DMS 273 (cell line): Measurements from ENCODE around the gene MAGI2.

ENCODE experiments used
- DNase-seq: peaks from one replicate; lab custom pipeline; 2025; ENCODE audit not compliant: unreplicated experiment; lab: John Stamatoyannopoulos, UW

MAGI2 gene

DNA sequence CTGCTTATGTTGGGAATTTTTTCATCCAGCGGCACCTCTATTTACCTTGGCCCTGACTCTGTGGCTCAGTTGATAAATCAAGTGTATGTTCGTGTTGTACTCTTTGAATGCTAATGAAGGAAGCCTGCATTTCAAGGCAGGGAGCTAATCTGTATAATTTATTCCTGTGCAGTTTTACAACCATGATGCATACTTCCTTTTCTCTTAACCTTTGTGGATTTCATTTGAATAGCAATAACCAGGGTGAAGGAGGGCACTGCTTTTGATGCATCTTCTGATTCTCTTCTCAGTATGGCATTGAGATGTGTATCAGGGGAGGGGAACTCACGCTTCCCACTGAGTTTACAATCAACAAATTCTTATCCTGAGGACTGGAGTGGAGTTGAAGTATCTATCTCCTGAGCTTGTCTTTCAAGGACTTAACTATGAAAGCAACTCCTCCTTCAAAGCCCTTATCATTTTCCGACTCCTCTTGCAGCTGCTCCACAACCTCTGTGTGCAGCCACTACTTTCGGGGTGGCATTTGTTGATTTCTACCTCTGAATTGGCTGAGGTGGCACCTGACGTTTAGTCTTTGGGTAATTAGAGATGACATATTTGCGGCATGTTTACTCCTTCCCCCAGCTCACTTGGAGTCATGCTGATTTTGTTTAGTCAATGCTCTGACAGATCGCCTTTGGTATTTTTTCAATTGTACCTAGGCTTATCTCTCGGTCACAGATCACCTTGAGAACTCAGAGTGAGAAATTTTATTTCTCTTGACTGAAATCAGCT is 1379.7 kb downstream of the MAGI2 start:
- peak; percentile 22 for DNase-seq

DNA sequence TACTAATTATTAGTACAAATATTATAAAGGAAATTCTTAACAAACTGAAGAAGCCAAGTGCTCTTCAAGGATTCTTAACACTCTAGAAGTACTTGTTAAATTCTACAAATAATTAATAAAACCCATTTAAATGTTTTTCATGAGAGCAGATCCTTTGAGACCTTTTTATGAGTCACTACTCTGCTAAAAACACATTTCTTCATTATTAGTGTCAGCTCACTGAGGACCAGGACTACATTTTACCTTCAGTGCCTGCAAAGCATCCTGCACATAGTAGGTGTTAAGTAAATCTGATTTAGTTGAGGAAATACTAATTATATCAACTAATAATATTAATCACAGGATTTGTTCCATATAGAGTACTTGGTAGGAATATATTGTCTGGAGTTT is 1381.3 kb downstream of the MAGI2 start:
- no peak for DNase-seq

DNA sequence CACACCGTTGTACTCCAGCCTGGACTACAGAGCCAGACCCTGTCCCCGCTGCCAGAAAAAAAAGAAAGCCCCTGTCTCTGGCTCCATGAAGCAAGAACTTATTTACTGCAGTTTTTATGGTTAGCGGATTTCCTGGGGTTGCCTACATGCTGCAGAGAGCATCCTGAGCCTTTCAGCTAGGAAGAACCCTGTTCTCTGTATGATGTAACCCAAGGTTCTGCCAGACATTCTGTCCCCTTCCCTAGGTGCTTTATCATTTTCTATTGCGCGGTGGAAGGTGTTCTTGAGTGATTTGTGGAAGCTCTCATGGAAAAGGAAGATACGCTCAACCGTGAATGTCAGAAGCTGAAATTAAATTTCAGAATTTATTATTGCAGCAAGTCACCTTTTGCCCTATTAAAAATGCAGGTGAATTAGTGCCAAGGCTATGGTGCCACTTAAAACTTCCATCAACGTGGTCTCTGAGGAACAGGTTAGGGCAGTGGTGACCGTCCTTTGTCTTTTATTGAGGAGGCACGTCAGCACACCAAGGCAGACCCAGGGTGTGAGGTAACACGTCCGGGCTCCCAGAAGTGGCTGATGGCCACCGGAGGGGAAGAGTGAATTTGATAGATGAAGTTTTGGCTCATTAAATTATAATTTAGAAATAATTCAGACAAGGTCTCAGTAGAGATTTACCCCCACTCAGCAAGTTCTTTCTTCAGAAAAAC is 1381.8 kb downstream of the MAGI2 start:
- no peak for DNase-seq

DNA sequence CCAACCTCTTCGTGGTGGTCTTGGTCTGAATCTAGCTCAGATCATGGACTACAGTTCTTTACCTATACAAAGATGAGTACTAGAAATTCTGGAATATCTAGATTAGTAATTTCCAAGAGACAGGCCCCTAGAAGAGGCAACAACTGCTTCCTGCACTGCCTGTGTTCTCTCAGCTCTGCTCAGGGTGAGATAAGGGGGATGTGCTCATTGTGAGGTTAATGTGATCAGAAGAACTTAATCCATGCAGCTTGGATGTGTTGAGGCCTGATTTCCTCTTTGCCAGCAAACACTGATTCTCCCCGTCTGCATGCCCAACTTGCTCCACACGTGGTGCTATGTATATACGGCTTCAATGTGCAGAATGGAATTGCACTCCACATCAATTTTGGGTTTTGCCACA is 1386.9 kb downstream of the MAGI2 start:
- no peak for DNase-seq

DNA sequence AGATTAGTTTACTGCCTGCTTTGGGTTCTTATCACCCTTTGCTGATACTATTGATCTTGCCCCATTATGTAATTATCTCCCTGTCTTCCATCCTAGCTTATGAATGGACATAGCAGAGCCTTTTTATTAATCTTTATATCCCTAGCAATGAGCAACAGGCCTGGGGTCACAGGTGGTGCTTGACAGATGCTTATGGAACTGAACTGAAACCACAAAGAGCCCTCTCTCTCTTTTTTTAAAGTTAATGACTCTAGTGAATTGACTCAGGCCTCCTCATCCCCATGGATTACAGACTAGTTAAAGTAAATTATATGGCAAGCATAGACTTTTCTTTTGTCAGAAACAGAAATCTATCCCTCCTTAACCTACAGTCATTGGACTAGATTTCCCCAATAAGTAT is 1389.7 kb downstream of the MAGI2 start:
- DNase-seq: peak; percentile 66

DNA sequence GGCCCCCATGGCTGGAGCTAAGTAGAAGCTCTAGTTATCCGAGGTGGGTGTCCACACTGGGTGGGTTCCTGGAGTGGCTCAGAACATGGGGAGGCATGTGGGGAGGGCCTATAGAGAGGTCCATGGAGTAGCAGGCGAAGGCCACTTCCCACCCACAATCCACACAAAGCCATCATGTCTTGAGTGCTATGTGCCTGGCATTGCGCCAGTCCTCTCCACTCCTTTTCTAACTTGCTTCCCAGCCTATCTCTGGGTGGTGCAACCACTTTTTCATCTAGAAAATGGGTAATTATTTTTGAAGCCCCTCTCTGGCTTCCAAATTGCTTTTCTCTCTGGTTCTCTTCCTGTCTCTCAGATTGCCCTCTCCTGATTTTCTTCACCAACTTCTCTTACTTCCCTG is 1391.3 kb downstream of the MAGI2 start:
- DNase-seq: peak; percentile 34

DNA sequence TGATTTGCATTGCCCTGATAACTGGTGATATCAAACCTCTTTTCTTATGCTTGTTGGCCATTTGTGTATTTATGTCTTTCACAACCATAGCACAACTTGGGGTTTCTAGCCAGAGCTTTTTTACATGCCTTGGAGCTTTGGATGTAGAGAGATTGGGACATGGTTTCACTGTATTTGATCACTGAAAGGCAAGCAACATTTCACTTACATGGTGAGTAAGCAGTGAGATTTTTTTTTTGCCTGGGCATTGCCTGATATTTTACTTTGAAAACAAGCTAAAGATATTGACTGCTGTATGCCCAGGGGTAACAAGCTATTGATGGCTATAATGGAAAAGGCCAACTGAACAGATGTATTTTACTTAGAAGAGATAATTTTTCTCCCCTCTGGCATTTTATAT is 1395.9 kb downstream of the MAGI2 start:
- DNase-seq: peak; percentile 33

DNA sequence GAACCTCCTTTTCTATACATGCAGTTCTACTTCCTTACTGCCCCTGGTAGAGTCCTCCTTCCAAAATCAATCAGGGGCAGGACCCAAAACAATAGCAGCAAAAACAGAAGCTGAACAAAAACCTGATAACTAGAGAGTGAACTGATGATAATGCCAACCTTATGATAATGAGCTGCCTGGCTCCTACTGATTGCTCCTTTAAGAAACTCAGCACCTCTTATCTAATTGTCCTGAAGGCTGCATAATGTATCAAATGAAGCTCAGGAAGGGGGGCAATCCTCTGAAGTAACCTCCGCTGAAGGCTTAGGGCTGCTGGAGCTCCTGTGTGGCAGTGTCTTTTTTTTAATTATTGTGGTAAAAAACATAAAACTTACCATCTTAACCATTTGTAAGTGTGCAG is 1397.9 kb downstream of the MAGI2 start:
- no peak for DNase-seq

DNA sequence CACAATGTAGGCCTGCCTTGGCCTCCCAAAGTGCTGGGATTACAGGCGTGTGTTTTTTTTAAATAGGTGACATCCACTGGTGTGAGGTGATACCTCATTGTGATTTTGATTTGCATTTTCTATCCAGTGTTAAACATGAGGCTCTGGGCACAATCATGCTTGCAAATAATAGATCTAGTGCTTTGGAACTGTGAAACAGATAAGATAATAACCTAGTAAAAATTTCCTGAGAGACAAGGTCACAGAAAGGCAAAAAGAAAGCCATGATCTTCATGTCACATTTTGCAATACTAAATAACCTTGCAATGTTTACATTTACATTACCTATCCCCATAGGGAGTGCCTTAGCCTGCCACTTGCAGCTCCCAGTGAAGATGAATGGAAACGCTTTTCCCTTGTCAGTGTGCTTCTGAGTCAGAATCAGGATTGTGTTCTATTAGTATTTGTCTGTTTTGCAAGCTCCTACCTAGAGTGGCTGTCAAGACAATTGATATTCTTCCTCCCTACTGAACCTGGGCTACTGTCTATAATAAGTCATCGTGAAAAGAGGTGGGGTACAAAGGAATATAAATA is 1398.4 kb downstream of the MAGI2 start:
- DNase-seq: no peak

DNA sequence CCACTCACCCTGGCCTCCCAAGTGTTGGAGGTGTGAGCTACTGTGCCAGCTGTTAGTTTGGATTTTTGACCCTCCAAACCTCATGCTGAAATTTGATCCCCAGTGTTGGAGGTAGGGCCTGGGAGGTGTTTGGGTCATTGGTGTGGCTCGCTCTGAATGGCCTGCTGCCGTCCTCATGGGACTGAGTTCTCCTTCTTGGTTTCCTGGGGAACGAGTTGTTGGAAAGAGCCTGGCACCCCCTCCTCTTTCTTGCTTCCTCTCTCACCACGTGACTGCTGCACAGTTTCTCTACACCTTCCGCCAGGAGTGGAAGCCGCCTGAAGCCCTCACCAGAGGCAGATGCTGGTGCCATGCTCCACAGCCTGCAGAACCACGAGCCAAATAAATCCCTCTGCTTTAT is 1401.4 kb downstream of the MAGI2 start:
- peak; percentile 69 for DNase-seq

DNA sequence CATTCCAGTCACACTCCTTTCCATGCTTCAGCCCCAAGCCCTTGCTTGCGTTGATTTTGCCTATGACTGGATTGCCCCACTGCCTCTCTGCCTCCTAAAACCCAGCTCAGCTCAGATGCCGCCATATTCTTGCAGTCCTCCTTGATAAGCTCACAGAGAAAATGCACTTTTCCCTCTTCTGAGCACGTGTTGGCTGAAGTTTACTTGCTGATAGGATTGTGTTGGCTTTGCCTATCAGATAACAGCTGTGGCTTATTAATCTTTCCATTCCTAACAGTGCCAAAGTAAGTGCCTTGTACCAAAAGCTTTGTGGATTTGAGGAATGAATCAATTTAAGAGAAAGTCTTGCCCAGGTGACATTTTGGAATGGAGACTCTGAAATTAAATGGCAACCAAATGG is 1405.7 kb downstream of the MAGI2 start:
- DNase-seq: no peak

DNA sequence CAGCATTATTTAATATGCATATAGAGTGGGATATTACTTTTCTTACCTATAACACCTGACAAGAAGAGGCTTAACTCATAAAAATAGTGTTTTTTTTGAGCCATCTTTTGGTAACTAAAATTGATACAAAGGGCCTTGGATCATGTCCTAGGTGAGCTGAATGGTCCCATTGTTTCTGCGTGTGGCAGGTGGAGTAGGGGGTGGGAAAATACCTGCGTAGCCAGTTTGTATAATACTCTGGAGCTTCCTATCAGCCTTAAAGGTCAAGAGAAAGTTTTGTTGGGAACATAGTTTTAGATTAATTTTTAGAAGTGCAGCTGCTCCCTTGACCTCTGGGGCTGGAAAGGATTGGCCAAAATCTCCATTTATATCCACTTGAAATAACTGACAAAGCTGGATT is 1410.3 kb downstream of the MAGI2 start:
- no peak for DNase-seq

DNA sequence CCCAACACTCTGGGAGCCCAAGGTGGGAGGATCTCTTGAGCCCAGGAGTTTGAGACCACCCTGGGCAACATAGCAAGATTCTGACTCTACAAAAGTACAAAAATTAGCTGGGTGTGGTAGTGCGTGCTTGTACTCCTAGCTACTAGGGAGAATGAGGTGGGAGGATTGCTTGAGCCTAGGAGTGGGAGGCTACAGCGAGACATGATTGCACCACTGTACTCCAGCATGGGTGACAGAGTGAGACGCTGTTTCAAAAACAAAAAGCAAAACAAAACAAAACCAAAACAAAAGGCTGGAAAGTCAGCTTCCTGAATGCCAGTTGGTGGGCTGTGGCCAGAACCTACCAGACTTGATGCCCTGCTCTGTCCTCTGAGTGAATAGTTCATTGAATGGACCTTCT is 1412.0 kb downstream of the MAGI2 start:
- no peak for DNase-seq

DNA sequence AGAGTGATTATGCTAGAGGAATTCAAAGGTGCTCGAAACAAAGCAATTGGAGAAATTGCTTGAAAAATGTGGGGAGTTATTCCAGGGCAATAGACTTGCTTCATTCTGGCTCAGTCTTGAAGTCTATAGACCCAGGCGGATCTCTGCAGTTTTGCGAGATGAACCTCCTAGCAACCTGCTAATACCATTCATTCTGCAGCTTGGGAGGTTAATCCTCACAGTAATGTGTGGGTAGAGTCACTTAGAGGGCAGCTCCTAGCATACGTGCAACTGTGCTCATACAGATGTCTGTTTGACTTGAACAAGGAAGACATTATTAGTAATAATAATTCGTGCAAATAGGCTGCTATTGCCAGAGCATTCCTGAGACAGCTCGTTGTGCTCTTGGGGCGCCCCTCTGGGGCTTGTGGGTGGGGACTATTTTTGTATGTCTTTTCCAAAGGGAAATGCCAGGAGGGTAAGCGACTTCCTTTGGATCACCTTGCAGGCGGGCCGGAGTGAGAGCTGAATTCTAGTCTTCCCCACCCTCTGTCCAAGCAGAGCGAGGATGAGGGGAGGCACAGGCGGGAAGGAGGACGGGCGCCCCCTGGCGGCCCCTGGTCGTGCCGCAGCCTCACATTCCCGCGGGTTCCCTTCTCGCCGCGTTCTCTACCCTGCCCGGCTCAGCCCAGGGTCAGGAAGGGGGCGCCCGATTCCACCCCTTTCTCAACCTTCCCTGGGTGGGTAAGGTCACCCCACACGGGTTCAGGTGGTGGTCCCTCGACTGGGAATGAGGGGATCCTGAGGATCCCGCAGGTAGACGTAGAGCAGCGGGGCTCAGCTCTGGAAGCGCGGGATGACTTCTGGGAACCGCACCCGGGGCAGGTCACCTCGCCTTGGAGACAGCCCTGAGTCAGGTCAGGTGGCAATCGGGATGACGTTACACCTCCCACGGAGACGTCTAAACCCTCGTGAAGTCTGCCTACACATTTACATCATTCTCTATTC is 1413.4 kb downstream of the MAGI2 start:
- DNase-seq: no peak

DNA sequence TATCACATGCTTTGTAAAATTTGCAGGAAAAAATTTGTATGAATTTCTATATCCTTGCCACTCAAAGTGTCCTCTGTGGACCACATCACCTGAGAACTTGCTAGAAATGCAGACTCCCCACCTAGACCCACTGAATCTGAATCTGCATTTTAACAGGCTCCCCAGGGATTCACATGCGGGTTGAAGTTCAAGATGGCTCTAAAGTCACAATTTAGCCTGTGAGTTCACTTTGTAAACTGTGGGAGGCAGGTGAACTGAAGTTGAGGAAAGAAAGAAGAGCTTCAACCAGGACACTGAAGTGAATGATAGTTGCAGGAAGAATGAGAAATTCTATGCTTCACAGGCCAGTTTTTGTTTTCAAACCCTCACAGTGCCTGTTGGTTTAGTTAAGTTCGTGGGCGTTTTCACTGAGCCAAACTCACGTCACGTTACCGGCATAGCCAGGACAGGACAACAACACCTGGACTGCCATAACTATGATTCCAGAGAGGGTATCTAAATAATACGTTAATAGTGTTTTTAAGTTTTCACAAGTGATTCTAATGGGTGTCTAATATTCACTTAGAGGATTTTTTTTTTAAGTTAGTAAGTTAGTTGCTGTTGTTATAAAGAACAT is 1414.9 kb downstream of the MAGI2 start:
- no peak for DNase-seq

DNA sequence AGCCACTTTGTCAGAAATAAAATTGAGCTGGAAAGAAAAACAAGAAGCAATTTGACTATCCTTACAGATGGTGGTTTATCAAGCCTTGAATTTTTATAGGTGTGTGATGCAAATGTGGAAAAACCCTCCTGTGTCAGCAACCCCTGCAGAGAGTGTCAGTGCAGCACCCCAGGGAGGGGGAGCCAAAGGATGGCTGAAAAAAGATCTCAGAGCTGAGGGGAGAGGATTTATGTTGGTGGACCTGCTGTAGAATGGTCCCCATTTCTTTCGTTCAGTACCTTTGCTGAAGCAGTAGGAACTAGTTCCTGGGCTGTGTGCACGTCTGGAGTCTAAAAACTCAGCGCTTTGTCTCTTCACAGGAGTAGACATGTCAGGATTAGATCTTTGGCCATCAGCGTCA is 1415.9 kb downstream of the MAGI2 start:
- peak; percentile 64 for DNase-seq

DNA sequence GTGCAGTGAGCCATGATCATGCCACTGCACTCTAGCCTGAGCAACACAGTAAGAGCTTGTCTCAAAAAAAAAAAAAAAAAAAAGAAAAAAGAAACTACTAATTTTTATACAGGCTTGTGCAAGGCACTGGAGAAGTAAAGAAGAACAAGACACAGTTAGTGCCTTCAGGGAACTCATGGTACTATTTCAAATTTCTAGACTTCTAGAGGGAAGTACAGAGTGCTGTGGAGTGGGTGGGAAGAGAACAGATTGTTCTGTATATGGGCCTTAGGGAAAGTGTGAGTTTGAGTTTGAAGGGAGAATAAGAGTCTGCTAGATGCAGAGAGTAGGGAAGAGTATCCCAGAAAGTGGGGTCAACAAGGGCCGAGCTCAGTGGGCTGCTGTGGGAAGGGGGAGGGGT is 1420.1 kb downstream of the MAGI2 start:
- DNase-seq: no peak

DNA sequence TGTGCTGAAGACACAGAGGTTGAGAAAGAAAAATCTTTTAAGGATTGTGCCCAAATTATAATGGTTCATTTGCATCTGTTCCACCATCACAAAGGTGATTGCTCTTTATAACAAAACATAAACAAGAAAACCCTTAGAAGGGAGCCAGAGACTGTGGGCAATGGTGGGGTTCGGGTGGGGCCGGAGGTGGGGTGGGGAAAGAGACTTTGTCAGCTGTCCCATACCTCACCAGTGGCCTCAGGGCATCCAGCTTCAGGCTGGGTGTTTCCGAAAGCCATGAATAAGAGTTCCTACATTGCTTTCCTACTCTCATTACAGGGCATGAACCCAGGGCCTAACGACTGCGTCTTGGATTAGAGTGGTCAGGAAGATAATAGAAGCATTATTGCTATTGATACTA is 1427.0 kb downstream of the MAGI2 start:
- DNase-seq: no peak

DNA sequence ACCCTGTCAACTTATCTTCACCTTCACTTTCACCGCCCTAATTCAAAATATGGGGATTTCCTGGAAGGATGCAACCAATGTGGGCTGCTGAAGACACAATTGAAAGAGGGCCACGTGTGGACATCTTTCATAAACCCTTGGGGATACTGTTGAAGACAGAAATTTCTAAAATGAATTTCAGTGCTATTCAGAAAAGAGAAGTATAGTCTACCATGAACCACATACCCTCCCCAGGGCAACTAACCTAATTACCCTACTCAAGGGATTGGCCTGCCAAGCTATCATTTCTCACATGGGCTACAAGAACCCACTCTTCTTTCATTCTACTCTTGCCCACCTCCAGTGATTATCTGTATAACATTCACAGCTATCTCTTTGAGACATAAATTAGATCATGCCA is 1428.9 kb downstream of the MAGI2 start:
- no peak for DNase-seq

DNA sequence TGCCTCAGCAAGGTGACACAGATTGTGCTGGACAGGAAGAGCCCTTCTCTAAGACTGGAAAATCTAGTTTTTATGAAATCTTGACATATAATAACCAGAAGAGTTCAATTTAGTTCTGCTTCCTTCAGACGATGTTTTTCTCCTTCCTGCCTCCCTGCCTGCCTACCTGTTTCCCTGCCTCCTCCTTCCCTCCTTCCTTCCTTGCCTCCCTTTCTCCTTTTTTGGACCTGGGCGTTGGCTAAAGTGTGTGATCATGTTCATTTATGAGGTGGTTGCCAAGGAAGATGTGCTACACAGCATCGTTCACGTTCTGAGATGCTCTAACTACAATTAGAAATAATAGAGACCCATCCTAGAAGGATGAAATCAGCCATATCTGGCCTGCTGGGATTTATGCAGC is 1430.3 kb downstream of the MAGI2 start:
- no peak for DNase-seq

DNA sequence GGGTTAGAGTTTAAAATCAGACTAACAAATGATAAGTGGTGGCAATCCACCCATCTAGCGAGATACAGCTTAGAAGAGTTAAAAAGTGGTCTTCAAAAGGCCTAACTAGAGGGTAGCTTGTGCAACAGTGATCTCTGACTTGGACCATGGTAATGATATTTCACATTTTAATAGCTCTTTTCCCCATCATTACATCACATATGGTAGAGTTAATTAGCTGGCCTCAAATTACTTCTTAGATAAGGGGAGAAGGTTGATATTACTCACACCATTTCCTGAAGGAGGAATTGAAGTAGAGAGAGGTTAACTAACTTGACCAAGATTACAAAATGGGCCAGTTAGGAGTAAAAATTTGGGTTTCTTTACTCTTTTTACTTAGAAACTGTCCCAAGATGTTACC is 1431.3 kb downstream of the MAGI2 start:
- DNase-seq: peak; percentile 19
